Gastrocnemius medialis (tissue), 4 donors: ENCODE measurements around the gene CELF4. TPM values are rescaled to one million over a fixed set of nuclear protein-coding genes. Genes with fewer than 3 reads are reported as not detected.

Source experiments
- ATAC-seq, 2 donors: fragments of 150-250 bp; one replicate each; pipeline ENCODE4 v1.9.1; 2016
- DNase-seq, 2 donors: peaks; one replicate each; pipeline ENCODE4 v3.0.0-alpha.2; 2019
- H3K27ac ChIP-seq, 4 donors: fragments of 200-600 bp; sonication (generic); 1 replicate in 1 of 4; 2 replicates in 3 of 4; pipeline ENCODE4 v1.5.1; 2016 to 2018; ENCODE audit warnings: mild to moderate bottlenecking in 2 of 4, moderate library complexity in 1 of 4
- H3K27me3 ChIP-seq, 3 donors: fragments of 200-600 bp; sonication (generic) in 2 of 3; 1 replicate in 1 of 3; 2 replicates in 2 of 3; pipeline versions ENCODE4 v1.5.1 to v1.6.0; 2016 to 2019; ENCODE audit warnings: mild to moderate bottlenecking in 1 of 3, moderate library complexity in 1 of 3
- H3K36me3 ChIP-seq, 2 donors: fragments of 200-600 bp; sonication (generic) in 1 of 2; one replicate each; pipeline ENCODE4 v1.5.1; 2017 to 2018
- H3K4me1 ChIP-seq, 2 donors: fragments of 200-600 bp; sonication (generic) in 1 of 2; one replicate each; pipeline ENCODE4 v1.5.1; 2016 to 2017; ENCODE audit warnings: mild to moderate bottlenecking in 2 of 2
- H3K4me3 ChIP-seq, 4 donors: fragments of 200-600 bp; sonication (generic) in 3 of 4; 1 replicate in 1 of 4; 2 replicates in 3 of 4; pipeline ENCODE4 v1.5.1; 2016 to 2019; ENCODE audit warnings: mild to moderate bottlenecking in 2 of 4
- H3K9me3 ChIP-seq, 3 donors: fragments of 200-600 bp; sonication (generic) in 2 of 3; 1 replicate in 1 of 3; 2 replicates in 2 of 3; pipeline ENCODE4 v1.5.1; 2016 to 2019
- POLR2A ChIP-seq, 2 donors: fragments of 450-650 bp; IDR thresholded peaks; one replicate each; pipeline ENCODE4 v1.6.1; 2017; ENCODE audit warnings: antibody characterized with exemption in 2 of 2, mild to moderate bottlenecking in 2 of 2, moderate library complexity in 2 of 2
- in situ Hi-C, 4 donors: fragments of 200-750 bp; cut with MboI; loops; one replicate each; pipeline versions ENCODE4 v1.15.0 to v1.8.0; 2017; ENCODE audit warnings: low sequenced_read_pairs in 4 of 4
- intact Hi-C: fragments of 100-400 bp; cut with DNase I; formaldehyde crosslinking; loops from one replicate; pipeline ENCODE4 v1.15.1; 2023; ENCODE audit warnings: low total_unique reads
- total RNA-seq, 4 donors: library from RNA; depleted of rRNA; stranded (reverse); fragments of >200 nt; gene quantifications; one replicate each; pipeline versions ENCODE4 v1.1.0 to v1.2.3, GENCODE V29; 2016
- TF ChIP-seq, protein P1 (sequence below), 5 experiments: fragments of 450-650 bp in 3 of 5; fragments of 200-600 bp in 2 of 5; sonication (generic) in 2 of 5; IDR thresholded peaks in 4 of 5; conservative IDR thresholded peaks in 1 of 5; 1 replicate in 4 of 5; 2 replicates in 1 of 5; pipeline ENCODE4 v1.5.1; 2016 to 2019; ENCODE audit warnings: antibody characterized with exemption in 5 of 5, mild to moderate bottlenecking in 3 of 5, moderate library complexity in 3 of 5

CELF4 gene
- total RNA-seq, 4 donors from 2014 or later, result not detected

DNA sequence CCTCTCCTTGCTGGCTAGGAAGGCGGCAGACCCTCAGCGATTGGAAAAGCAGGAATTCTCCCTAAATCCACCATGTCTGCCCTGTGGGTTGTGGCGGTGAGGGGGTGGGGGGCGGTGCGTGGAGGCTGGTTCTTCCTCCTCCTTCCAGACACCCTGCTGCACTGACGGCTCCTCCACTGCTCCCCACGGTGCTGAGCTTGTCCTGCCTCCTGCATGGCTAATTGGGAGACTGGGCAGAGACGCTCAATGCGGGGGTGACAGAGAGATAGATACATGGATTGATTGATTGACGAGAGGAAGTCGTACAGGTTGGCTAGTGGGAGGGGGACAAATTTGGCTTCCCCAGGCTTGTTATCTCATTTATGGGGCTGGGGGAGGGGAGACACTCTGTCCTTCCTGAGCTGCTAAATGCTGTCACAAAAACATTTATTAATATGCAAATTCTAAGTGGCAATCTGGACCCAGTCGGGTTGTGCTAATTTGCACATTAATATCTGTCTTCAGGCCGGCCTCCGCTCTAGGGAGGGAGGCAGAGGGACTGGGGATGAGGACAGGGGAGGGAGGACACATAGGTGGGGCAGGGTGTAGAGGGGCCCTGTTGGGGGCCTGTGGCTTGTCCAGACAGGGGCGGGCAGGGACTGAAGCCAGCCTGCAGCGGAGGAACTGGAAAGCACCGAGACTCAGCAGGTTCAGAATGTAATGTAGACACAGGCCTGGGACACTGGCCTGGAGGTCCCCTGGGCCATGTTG, 181.6 kb downstream of the CELF4 start:
- intact Hi-C loops (no loop called here), in situ Hi-C loops (no loop called here)
- no peak for ATAC-seq
- no peaks in the 10 kb centered on the region for H3K9me3 ChIP-seq
- H3K36me3 ChIP-seq, result no peaks in the 10 kb centered on the region
- TF ChIP-seq, protein P1, sequence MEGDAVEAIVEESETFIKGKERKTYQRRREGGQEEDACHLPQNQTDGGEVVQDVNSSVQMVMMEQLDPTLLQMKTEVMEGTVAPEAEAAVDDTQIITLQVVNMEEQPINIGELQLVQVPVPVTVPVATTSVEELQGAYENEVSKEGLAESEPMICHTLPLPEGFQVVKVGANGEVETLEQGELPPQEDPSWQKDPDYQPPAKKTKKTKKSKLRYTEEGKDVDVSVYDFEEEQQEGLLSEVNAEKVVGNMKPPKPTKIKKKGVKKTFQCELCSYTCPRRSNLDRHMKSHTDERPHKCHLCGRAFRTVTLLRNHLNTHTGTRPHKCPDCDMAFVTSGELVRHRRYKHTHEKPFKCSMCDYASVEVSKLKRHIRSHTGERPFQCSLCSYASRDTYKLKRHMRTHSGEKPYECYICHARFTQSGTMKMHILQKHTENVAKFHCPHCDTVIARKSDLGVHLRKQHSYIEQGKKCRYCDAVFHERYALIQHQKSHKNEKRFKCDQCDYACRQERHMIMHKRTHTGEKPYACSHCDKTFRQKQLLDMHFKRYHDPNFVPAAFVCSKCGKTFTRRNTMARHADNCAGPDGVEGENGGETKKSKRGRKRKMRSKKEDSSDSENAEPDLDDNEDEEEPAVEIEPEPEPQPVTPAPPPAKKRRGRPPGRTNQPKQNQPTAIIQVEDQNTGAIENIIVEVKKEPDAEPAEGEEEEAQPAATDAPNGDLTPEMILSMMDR (IDR thresholded peaks at IDR 0.05 in 4 of 5, conservative IDR thresholded peaks at IDR 0.05 in 1 of 5), result no peak
- no peak for TF ChIP-seq POLR2A (IDR thresholded peaks at IDR 0.05)
- no peak overlapping the region for H3K27ac ChIP-seq
- no peaks in the 10 kb centered on the region for H3K4me1 ChIP-seq
- H3K27me3 ChIP-seq, result peaks cover 0 to 4% (median 0%) of the 10 kb centered on the region in 3 donors
- H3K4me3 ChIP-seq, result no peak overlapping the region
- DNase-seq, result no peak

DNA sequence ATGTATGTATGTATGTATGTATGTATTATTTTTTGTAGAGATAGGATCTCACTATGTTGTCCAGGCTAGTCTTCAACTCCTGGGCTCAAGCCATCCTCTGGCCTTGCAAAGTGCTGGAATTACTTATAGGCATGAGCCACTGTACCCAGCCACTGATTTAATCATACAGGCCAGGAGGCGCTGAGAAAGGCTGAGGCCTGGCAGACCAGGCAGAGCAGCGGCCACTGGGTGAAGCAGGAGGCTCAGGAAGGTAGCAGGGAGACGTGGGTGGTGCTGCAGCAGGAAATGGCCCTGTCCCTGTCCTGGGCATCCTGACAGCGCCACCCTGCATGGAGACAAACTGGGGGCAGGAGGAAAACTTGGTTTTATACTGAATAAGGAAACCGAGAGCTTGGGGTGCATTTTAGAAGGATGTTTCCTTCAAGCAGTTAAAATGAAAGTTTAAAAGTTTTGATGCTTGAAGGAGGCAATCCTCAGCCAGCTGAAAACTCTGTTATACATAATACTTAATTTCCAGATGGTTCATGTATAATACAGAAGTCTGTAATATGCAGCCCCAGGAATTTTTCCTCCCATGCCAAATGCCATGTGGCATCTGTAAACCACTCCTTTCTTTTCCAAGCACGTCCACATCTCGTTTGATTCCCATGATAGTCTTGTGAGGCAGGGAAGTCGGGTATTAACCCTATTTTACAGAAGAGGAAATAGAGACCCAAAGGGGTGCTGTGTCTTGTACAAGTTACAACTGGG, 182.4 kb downstream of the CELF4 start:
- ATAC-seq (no peak), DNase-seq (no peak)
- Histone ChIP-seq H3K27ac (no peak overlapping the region), H3K27me3 (peaks cover 0 to 4% (median 0%) of the 10 kb centered on the region in 3 donors), H3K4me1 (no peaks in the 10 kb centered on the region), H3K4me3 (no peak overlapping the region), H3K9me3 (no peaks in the 10 kb centered on the region), H3K36me3 (no peaks in the 10 kb centered on the region)
- intact Hi-C loops, result no loop called here
- in situ Hi-C loops, result no loop called here
- TF ChIP-seq POLR2A (IDR thresholded peaks at IDR 0.05), result no peak
- TF ChIP-seq, protein P1 (IDR thresholded peaks at IDR 0.05 in 4 of 5, conservative IDR thresholded peaks at IDR 0.05 in 1 of 5), result no peak

GRCh38 chr18:37381554-37381953, 184.0 kb downstream of the CELF4 start:
- H3K27me3 ChIP-seq, result peaks cover 0 to 4% (median 0%) of the 10 kb centered on the region in 3 donors
- TF ChIP-seq, protein P1 (IDR thresholded peaks at IDR 0.05 in 4 of 5, conservative IDR thresholded peaks at IDR 0.05 in 1 of 5), result no peak
- no peak for TF ChIP-seq POLR2A (IDR thresholded peaks at IDR 0.05)
- no peaks in the 10 kb centered on the region for H3K36me3 ChIP-seq
- in situ Hi-C loops (no loop called here), intact Hi-C loops (no loop called here)
- ATAC-seq (no peak), DNase-seq (no peak)
- no peak overlapping the region for H3K27ac ChIP-seq
- no peaks in the 10 kb centered on the region for H3K9me3 ChIP-seq
- no peak overlapping the region for H3K4me3 ChIP-seq
- H3K4me1 ChIP-seq, result no peaks in the 10 kb centered on the region

DNA sequence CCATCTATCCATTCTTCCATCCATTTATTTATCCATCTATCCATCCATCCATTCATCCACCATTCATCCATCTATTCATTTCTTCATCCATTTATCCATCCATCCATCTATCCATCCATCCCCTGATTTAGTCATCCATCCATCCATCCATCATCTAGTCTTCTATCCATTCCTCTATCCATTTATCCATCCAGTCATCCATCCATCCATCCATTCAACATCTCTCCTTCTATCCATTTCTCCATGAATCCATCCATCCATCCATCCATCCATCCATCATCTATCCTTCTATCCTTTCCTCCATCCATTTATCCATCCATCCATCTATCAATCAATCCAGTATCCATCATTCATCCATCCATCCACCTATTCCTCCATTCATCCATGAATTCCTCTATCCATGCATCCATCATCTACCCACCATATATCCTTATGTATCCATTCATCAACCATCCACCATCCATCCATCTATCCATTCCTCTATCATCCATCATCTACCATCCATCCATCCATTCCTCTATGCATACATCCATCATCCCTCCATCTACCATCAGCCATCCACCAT, 185.0 kb downstream of the CELF4 start:
- H3K4me3 ChIP-seq, result no peak overlapping the region
- no peaks in the 10 kb centered on the region for H3K9me3 ChIP-seq
- intact Hi-C loops, result no loop called here
- TF ChIP-seq, protein P1 (IDR thresholded peaks at IDR 0.05 in 4 of 5, conservative IDR thresholded peaks at IDR 0.05 in 1 of 5), result no peak
- no peak for TF ChIP-seq POLR2A (IDR thresholded peaks at IDR 0.05)
- in situ Hi-C loops, result no loop called here
- H3K27me3 ChIP-seq, result peaks cover 0 to 4% (median 0%) of the 10 kb centered on the region in 3 donors
- ATAC-seq, result no peak
- no peak for DNase-seq
- H3K4me1 ChIP-seq, result no peaks in the 10 kb centered on the region
- H3K27ac ChIP-seq, result no peak overlapping the region
- no peaks in the 10 kb centered on the region for H3K36me3 ChIP-seq
